ENCODE measurements around the gene MOSPD3. TPM values are rescaled to one million over a fixed set of nuclear protein-coding genes. Genes with fewer than 3 reads are reported as not detected.
"Not testable (repeated sequence)": the region's sequence is repeated elsewhere in the genome, so short reads cannot be mapped to it uniquely, and the experiment has no call there.

MOSPD3 gene
- total and polyA plus RNA-seq, 2 donors (not counting 3 experiments of a cell fraction or from before 2014, with no cell fraction given): 24.4 to 40.7 TPM

DNA sequence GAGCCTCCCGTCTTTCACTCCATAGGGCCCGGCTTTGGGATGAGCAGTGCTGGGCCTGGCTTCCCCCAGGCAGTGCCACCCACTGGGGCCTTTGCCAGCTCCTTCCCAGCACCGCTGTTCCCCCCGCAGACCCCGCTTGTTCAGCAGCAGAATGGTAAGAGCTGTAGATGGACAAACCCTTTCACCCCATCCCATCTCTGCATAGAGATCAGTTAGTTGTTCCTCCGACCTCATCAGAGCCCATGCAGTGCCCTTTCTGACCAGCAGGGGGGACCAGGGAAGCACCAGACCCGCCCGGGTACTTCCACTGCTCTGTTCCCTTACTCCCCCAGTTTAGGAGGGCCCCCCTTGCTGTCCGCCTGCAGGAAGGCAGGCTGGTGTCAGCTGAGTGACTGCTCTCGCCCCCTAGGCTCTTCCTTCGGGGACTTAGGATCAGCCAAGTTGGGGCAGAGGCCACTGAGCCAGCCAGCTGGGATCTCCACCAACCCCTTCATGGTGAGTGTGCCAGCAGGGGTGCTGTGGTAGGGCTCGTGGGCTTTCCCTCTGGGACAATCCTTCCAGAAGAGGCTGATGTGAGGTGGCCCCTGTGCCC, 48.4 kb upstream of the MOSPD3 start:
- Histone ChIP-seq H3K27ac (ENCODE audit: insufficient read depth, low read depth, low read length) (no peak overlapping the region), H3K4me1 (ENCODE audit: control insufficient read depth, extremely low read depth, insufficient read depth, low read length) (peaks cover 2% of the 10 kb centered on the region), H3K9ac (replicated peaks; ENCODE audit: extremely low read depth, insufficient read depth, low read length) (no peak overlapping the region), H3K9me3 (replicated peaks; ENCODE audit: control insufficient read depth, insufficient read depth, low read length) (no peaks in the 10 kb centered on the region), H3K79me2 (ENCODE audit: control insufficient read depth, insufficient read depth, low read length) (no peaks in the 10 kb centered on the region), H3K4me3 (replicated peaks in 1 of 3; ENCODE audit: insufficient read depth in 1 of 3, low read depth in 1 of 3, low read length in 3 of 3) (no peak overlapping the region), H2AFZ (ENCODE audit: low read depth, low read length) (no peak overlapping the region), H4K20me1 (replicated peaks; ENCODE audit: control insufficient read depth, extremely low read depth, insufficient read depth, low read length) (no peaks in the 10 kb centered on the region), H3K4me2 (ENCODE audit: insufficient read depth, low read length) (no peak overlapping the region), H3K27me3 (ENCODE audit: control insufficient read depth in 2 of 2, insufficient read depth in 2 of 2, low read length in 2 of 2) (no peaks in the 10 kb centered on the region), H3K9me1 (replicated peaks; ENCODE audit: control insufficient read depth, extremely low read depth, insufficient read depth, low read length) (no peaks in the 10 kb centered on the region), H3K36me3 (ENCODE audit: control insufficient read depth in 2 of 2, extremely low read depth in 1 of 2, insufficient read depth in 2 of 2, low read length in 2 of 2) (peaks cover 0 to 24% of the 10 kb centered on the region in 2 experiments)
- TF ChIP-seq POLR2AphosphoS5 (IDR thresholded peaks at IDR 0.05; ENCODE audit: insufficient read depth, low read depth, low read length): no peak
- TF ChIP-seq, protein P1, sequence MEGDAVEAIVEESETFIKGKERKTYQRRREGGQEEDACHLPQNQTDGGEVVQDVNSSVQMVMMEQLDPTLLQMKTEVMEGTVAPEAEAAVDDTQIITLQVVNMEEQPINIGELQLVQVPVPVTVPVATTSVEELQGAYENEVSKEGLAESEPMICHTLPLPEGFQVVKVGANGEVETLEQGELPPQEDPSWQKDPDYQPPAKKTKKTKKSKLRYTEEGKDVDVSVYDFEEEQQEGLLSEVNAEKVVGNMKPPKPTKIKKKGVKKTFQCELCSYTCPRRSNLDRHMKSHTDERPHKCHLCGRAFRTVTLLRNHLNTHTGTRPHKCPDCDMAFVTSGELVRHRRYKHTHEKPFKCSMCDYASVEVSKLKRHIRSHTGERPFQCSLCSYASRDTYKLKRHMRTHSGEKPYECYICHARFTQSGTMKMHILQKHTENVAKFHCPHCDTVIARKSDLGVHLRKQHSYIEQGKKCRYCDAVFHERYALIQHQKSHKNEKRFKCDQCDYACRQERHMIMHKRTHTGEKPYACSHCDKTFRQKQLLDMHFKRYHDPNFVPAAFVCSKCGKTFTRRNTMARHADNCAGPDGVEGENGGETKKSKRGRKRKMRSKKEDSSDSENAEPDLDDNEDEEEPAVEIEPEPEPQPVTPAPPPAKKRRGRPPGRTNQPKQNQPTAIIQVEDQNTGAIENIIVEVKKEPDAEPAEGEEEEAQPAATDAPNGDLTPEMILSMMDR (IDR thresholded peaks at IDR 0.05; ENCODE audit: extremely low read depth in 1 of 2, insufficient read depth in 1 of 2, low read depth in 1 of 2, low read length in 2 of 2): peak; percentile 90 to 94
- TF ChIP-seq EZH2 (IDR thresholded peaks at IDR 0.05; ENCODE audit: borderline replicate concordance, low read depth, low read length, severe bottlenecking): no peak
- TF ChIP-seq FOS (IDR thresholded peaks at IDR 0.05; ENCODE audit: borderline replicate concordance, insufficient read depth, low read length): no peak
- DNase-seq (ENCODE audit: low read depth, low spot score): peak; percentile 53
- dilution Hi-C loops (cut with MboI; ENCODE audit: extremely low pct_ligation_motif_present, low sequenced_read_pairs): no loop called here
- intact Hi-C loops (cut with micrococcal nuclease): loop anchor here (1.0 kb wide), 2 partner anchors 24 to 127 kb away; no protein-coding TSS in a partner anchor
- FAIRE-seq: peak; percentile 83
- POLR2A ChIA-PET: no interaction called here
- CTCF ChIA-PET: interaction anchor here (0.7 to 3.2 kb wide), 22 partner anchors 8 to 289 kb away, joined by 3 to 34 read pairs (median 4); partner anchors contain the start of genes AGFG2, FBXO24 and SLC12A9
- no TSS peak for BruUV-seq (replicated peaks)

DNA sequence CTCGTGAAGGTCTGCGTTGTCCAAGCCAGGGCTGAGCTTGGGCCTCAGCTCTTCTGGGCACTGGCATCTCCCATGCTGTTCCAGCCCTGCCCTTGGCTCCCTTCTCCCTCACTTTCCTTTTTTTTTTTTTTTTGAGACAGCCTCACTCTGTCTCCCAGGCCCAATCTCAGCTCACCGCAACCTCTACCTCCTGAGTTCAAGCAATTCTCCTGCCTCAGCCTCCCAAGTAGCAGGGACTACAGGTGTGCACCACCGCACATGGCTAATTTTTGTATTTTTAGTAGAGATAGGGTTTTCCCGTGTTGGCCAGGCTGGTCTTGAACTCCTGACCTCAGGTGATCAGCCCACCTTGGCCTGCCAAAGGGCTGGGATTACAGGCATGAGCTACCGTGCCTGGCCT, 47.9 kb upstream of the MOSPD3 start:
- H3K4me3 ChIP-seq (replicated peaks in 1 of 3; ENCODE audit: insufficient read depth in 1 of 3, low read depth in 1 of 3, low read length in 3 of 3); BruUV-seq (replicated peaks); dilution Hi-C loops (cut with MboI; ENCODE audit: extremely low pct_ligation_motif_present, low sequenced_read_pairs); H3K27me3 ChIP-seq (ENCODE audit: control insufficient read depth in 2 of 2, insufficient read depth in 2 of 2, low read length in 2 of 2); H3K4me2 ChIP-seq (ENCODE audit: insufficient read depth, low read length); H3K4me1 ChIP-seq (ENCODE audit: control insufficient read depth, extremely low read depth, insufficient read depth, low read length); DNase-seq (ENCODE audit: low read depth, low spot score); POLR2A ChIA-PET; H4K20me1 ChIP-seq (replicated peaks; ENCODE audit: control insufficient read depth, extremely low read depth, insufficient read depth, low read length); H3K9me3 ChIP-seq (replicated peaks; ENCODE audit: control insufficient read depth, insufficient read depth, low read length); FAIRE-seq; H3K9ac ChIP-seq (replicated peaks; ENCODE audit: extremely low read depth, insufficient read depth, low read length); H2AFZ ChIP-seq (ENCODE audit: low read depth, low read length); H3K9me1 ChIP-seq (replicated peaks; ENCODE audit: control insufficient read depth, extremely low read depth, insufficient read depth, low read length); H3K27ac ChIP-seq (ENCODE audit: insufficient read depth, low read depth, low read length); H3K79me2 ChIP-seq (ENCODE audit: control insufficient read depth, insufficient read depth, low read length): not testable (repeated sequence)
- peaks cover 0 to 24% of the 10 kb centered on the region in 2 experiments for H3K36me3 ChIP-seq (ENCODE audit: control insufficient read depth in 2 of 2, extremely low read depth in 1 of 2, insufficient read depth in 2 of 2, low read length in 2 of 2)
- CTCF ChIA-PET: interaction anchor here (0.7 to 3.2 kb wide), 21 partner anchors 9 to 288 kb away, joined by 3 to 34 read pairs (median 4); partner anchors contain the start of genes AGFG2, FBXO24 and SLC12A9
- intact Hi-C loops (cut with micrococcal nuclease): loop anchor here (1.0 kb wide), 2 partner anchors 24 to 127 kb away; no protein-coding TSS in a partner anchor

Measured in endothelial cell of umbilical vein (primary cell).